GM15510 (cell line): Measurements from ENCODE around the gene IMMP2L.

Experiments used
- POLR2A ChIP-seq: IDR thresholded peaks from 3 replicates; pipeline ENCODE4 v1.6.1; 2011; ENCODE audit warnings: borderline replicate concordance; ENCODE audit not compliant: insufficient read length; ENCODE audit errors: extremely low read depth

IMMP2L gene

GRCh38 chr7:111255576-111255975 lies 306.7 kb downstream of the IMMP2L start:
- no peak for TF ChIP-seq POLR2A

- TF ChIP-seq POLR2A, result no peak
Measured at GRCh38 chr7:111242141-111242755, 320.0 kb downstream of the IMMP2L start.

GRCh38 chr7:111240371-111240770 lies 321.9 kb downstream of the IMMP2L start:
- TF ChIP-seq POLR2A, result no peak

GRCh38 chr7:111239437-111239836 lies 322.9 kb downstream of the IMMP2L start:
- no peak for TF ChIP-seq POLR2A

- no peak for TF ChIP-seq POLR2A
Measured at GRCh38 chr7:111238886-111239285, 323.4 kb downstream of the IMMP2L start.

DNA sequence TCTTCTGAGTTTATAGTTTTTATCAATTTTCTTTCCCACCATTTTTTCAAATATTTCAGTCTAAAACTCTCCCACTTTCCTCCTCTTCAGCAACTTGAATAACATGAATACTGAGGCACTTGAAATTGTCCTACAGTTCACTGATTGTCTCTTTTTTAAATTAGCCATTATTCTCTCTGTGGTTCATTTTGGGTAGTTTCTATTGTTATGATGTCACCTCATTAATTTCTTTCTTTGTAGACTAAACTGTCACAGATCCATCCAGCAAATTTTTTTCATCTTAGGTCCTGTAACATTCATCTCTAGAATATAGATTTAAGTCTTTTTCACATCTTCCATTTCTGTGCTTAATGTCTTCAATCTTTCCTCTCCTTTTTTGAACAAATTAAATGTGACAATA lies 326.6 kb downstream of the IMMP2L start:
- TF ChIP-seq POLR2A, result no peak

DNA sequence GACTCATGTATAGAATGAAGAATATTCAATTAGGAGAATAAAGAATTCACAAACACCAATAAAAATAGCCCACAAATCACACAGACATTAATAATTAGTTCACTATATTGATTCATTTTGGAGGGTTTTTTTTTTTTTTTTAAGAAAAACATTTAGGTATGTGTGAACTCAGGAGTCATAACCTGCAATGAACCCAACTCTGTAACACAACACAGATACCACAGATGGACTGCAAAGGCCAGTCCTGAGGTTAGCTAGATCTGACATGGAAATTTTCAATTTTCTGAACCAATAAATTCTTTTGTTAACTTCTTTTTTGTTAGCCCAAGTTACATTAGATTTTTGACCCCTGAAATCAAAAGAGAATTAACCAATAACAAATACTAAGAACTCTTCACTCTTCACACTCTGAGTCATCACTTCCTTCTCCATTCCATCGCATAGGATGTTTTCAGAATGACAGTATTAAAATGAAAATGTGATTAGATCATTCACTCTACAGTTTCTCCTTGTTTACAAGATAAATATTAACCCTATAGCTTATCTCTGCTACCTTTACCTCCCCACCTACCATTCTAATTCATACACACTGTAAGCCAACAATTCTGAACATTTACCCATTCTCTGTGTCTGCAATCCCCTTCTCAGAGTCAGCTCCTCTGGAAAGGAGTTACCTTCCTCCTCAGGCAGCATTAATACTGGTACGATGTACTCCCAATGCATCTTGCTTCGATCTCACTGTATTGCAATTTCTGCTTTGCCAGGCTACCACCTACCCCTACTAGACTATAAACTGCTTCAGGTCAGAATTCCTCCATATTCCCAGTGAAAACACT lies 329.8 kb downstream of the IMMP2L start:
- no peak for TF ChIP-seq POLR2A

DNA sequence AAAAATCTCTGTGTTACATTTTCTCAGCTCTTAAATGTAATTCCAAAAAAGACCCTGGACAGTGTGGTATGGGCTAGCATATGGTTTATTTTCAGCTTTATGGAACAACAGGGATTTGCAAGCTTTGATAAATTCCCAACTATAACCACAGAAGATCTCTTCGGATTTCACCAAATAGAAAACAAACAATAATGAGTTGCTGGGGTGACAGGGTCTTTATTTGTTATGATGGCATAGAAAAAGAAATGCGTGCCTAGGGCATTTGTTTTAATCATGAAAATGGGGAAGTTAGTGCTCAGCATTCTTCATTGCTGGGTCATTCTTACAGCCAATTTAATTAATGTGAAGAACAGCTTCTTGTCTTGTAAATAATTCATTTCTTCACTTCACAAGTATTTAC lies 332.4 kb downstream of the IMMP2L start:
- TF ChIP-seq POLR2A, result no peak

DNA sequence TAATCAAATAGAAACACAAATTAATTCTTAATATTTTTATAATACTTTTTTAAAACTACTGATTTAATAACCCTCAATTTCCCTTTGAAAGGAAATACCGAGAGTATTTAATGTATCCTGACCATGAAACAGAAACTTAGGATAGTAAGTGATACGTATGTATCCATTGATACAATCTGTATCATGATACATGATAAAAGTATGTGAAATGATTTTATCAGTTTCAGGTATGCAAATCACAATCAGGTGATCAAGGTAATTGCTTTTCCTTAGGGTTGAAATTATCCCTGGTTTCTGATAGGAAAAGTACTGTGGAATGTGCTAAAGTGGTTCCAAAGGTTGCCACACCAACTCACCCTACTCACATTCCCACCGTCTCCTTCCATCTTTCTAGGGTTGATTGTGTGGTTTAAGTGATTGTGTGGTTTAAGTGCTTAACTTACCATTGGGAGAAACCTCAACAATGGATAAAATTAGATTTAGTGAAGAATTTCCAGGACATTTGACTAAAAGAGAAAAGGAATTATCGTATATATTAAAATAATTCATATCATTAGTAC lies 333.0 kb downstream of the IMMP2L start:
- TF ChIP-seq POLR2A, result no peak

DNA sequence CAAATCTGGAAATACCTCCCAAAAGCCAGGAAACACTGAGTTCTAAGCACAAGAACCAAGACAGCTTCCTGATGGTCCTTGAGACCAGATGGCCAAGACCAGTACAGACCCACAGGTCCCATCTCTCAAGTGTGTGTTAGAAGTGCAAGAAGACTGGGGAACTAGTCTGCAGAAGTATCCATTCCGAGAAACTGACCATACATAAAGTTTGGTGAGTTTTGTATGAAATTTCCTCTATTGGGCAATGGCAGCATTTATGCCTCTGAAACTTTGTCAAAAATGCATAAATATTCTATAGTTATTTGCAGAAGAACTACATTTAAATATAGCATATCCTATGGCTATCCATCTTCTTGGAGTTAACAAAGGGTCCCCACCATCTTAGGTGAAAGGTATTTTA lies 333.9 kb downstream of the IMMP2L start:
- TF ChIP-seq POLR2A, result no peak

GRCh38 chr7:111226800-111227199 lies 335.5 kb downstream of the IMMP2L start:
- TF ChIP-seq POLR2A, result no peak

GRCh38 chr7:111224354-111225231 lies 337.7 kb downstream of the IMMP2L start:
- no peak for TF ChIP-seq POLR2A

GRCh38 chr7:111223802-111224253 lies 338.5 kb downstream of the IMMP2L start:
- TF ChIP-seq POLR2A, result no peak

- TF ChIP-seq POLR2A, result no peak
Measured at GRCh38 chr7:111215550-111215949, 346.7 kb downstream of the IMMP2L start.
